Astrocyte of the cerebellum (primary cell): ENCODE data around the gene NT5DC3.

Experiments used
- DNase-seq: peaks from one replicate; pipeline ENCODE4 v3.0.0-alpha.2; 2011; ENCODE audit warnings: low read depth
- H3K4me3 ChIP-seq: 2 replicates; pipeline ENCODE4 v1.5.1; 2011; ENCODE audit warnings: mild to moderate bottlenecking, low read depth, low read length, moderate library complexity
- in situ Hi-C: cut with HindIII; loops from 2 replicates; pipeline ENCODE4 v1.10.0; 2017; ENCODE audit warnings: low sequenced_read_pairs
- TF ChIP-seq, protein P1 (sequence below): IDR thresholded peaks from 2 replicates; pipeline ENCODE4 v1.5.1; 2012; ENCODE audit warnings: low read length, low read depth, moderate library complexity, mild to moderate bottlenecking; ENCODE audit errors: missing control alignments

NT5DC3 gene

DNA sequence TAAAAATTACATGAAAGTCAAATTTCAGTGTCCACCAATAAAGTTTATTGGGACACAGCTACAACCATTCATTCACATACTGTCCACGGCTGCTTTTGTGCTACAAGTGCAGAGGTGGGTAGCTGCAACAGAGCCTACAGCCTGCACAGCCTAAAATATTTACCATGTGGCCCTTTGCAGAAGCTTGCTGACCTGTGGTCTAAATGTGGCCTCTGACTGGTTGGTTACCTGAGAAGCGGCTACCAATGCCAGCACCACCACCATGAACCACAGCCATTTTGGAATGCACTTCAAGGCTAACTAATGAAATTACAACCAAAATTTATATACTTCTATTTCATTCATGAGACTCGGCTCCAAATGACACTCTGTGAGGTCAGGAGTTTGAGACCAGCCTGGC is 58.6 kb downstream of the NT5DC3 start:
- TF ChIP-seq, protein P1, sequence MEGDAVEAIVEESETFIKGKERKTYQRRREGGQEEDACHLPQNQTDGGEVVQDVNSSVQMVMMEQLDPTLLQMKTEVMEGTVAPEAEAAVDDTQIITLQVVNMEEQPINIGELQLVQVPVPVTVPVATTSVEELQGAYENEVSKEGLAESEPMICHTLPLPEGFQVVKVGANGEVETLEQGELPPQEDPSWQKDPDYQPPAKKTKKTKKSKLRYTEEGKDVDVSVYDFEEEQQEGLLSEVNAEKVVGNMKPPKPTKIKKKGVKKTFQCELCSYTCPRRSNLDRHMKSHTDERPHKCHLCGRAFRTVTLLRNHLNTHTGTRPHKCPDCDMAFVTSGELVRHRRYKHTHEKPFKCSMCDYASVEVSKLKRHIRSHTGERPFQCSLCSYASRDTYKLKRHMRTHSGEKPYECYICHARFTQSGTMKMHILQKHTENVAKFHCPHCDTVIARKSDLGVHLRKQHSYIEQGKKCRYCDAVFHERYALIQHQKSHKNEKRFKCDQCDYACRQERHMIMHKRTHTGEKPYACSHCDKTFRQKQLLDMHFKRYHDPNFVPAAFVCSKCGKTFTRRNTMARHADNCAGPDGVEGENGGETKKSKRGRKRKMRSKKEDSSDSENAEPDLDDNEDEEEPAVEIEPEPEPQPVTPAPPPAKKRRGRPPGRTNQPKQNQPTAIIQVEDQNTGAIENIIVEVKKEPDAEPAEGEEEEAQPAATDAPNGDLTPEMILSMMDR: no peak
- no peak for DNase-seq
- in situ Hi-C loops: loop anchor here (5.0 kb wide), 1 partner anchor 50 kb away; no protein-coding TSS in a partner anchor
- no peak overlapping the region for H3K4me3 ChIP-seq

DNA sequence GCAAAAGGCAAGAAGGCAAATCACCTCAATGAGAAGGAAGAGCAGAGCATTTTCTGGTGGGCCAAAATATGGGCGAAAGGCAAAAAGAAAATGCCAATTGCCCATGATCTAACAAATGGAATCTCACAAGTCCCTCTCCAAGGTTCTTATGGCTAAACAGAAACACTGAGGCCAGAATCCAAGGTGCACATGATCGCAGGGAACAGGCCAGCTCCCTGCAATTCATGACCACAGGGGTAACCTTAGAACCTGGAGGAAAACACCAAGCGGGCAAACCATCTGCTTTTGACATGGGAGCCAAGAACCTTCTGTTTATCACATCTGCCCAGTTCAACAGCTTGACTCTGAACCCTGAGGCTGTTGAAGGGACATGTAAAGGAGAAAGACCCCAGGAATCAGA is 60.0 kb downstream of the NT5DC3 start:
- TF ChIP-seq, protein P1: no peak
- in situ Hi-C loops: loop anchor here (5.0 kb wide), 1 partner anchor 51 kb away; no protein-coding TSS in a partner anchor
- no peak overlapping the region for H3K4me3 ChIP-seq
- no peak for DNase-seq

DNA sequence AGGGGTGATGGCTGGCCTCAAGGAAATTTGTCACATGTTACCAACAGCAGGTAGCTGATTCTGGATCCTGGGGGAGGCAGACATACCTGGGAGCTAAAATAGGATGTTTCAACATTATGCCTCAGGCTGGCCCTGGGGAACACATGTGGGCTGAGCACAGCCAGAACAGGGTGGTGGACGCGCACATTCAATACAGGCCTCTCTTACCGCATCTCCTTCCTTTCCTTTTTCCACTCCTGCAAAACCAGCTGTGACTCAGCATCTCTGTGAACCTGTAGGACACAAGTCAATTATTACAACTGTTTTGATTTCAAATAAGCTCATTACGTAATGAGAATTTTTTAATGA is 61.0 kb downstream of the NT5DC3 start:
- in situ Hi-C loops: loop anchor here (5.0 kb wide), 1 partner anchor 52 kb away; no protein-coding TSS in a partner anchor
- TF ChIP-seq, protein P1: no peak
- H3K4me3 ChIP-seq: no peak overlapping the region
- no peak for DNase-seq

DNA sequence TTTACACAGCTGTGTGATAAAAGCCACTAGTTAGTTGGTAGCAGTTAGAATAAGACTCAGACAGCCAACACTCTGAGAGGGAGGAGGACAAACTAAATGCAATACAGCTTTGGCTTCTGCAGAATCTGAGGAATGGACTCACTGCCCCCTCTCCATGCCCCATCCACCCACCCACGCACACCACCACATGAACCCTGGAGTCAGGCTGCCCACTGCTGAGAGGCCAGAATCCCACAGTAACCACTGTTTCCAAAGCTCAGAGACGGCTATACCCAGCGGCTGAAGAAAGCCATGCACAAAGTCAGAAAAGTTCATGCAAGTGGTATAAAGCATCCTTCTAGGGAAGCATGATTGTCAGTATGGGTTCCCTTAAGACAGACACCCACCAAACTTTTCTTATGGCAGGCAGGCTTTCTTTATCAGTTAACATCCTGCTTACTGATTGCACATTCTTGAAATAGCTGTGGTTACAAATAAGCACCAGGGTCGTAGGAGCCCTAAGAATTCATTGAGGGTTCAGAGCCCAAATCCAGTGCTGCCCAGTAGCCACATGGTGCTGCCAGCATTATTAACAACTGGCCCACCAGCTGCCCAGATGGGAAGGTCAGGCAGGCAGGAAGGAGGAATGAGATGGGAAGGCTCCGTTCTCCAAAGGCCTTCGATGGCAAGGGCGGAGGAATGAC is 61.5 kb downstream of the NT5DC3 start:
- DNase-seq: no peak
- in situ Hi-C loops: loop anchor here (5.0 kb wide), 2 partner anchors 53 to 88 kb away; no protein-coding TSS in a partner anchor
- TF ChIP-seq, protein P1: no peak
- no peak overlapping the region for H3K4me3 ChIP-seq

DNA sequence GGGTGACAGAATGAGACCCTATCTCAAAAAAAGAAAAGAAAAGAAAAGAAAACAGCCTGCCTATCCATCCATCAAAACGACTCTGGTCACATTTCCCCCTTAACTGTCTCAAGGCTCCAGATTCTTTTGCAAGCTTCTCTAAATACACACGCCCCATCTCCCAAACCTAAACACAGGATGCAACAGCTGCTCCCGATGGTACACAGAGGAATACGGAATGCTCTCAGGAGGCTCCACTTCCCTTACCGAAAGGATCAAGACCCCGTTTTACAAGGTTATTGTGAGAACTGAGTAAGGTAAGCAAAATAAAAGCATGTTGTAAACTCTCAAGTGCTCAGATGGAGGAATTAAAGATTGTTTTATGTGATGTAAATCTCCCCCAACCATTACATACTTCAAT is 62.3 kb downstream of the NT5DC3 start:
- H3K4me3 ChIP-seq: no peak overlapping the region
- TF ChIP-seq, protein P1: no peak
- no peak for DNase-seq
- in situ Hi-C loops: loop anchor here (5.0 kb wide), 1 partner anchor 89 kb away; no protein-coding TSS in a partner anchor

DNA sequence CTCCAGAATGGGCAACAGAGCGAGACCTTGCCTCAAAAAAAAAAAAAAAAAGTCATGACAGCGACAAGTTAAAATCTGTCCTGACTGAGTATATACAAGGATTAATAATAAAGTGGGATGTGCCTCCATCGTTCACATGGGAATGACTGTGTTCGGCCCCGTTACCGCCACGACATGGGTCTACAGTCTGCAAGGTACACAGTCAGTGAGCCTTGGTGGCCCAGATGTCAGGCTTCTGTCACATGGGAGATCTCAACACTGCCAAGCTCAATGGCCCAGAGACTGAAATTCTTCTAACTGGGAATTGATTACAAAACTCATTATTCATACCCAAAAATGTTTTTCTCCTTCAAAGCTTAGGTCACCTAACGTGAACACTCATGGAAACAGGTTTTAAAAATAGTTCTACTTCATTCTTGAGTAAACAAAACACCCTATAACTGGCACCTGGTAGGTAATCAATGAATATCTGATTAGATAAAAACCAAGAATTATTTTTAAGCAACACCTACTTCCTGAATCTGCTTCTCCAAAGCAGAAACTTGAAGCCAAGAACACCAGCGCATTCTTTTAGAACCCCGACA is 66.0 kb downstream of the NT5DC3 start:
- no peak overlapping the region for H3K4me3 ChIP-seq
- TF ChIP-seq, protein P1: no peak
- no peak for DNase-seq
- in situ Hi-C loops: loop anchor here (5.0 kb wide), 1 partner anchor 92 kb away; no protein-coding TSS in a partner anchor
